NCI-H526 treated with DMSO at 0.1 percent for 48 hours (cell line): ENCODE results near the gene DKK3.
A peak's percentile ranks its signal among the peaks of the same experiment; 100 is the strongest.

Source experiments
- DNase-seq: peaks from one replicate; lab custom pipeline; 2025; lab: John Stamatoyannopoulos, UW

Gene DKK3

GRCh38 chr11:12029738-12030363, 21.4 kb upstream of the DKK3 start:
- DNase-seq = no peak

GRCh38 chr11:12029119-12029518, 20.7 kb upstream of the DKK3 start:
- DNase-seq = no peak

GRCh38 chr11:12028303-12028702, 19.9 kb upstream of the DKK3 start:
- DNase-seq = no peak

- no peak for DNase-seq
These were observed 18.1 kb upstream of the DKK3 start for GRCh38 chr11:12026331-12027211.

- DNase-seq = no peak
These were observed 16.0 kb upstream of the DKK3 start for GRCh38 chr11:12024254-12024926.

- DNase-seq = no peak
These were observed 14.6 kb upstream of the DKK3 start for GRCh38 chr11:12023015-12023414.

- DNase-seq = no peak
These were observed 12.1 kb upstream of the DKK3 start for GRCh38 chr11:12020546-12020945.

GRCh38 chr11:12019866-12020416, 11.5 kb upstream of the DKK3 start:
- DNase-seq = no peak

- DNase-seq = peak; percentile 65
These were observed 10.9 kb upstream of the DKK3 start for GRCh38 chr11:12019337-12019736.

GRCh38 chr11:12017865-12018453, 9.5 kb upstream of the DKK3 start:
- DNase-seq = no peak

GRCh38 chr11:12017243-12017678, 8.8 kb upstream of the DKK3 start:
- no peak for DNase-seq

- DNase-seq = no peak
These were observed 7.8 kb upstream of the DKK3 start for GRCh38 chr11:12016246-12016645.

GRCh38 chr11:12015486-12015885, 7.1 kb upstream of the DKK3 start:
- DNase-seq = no peak

- DNase-seq = peak; percentile 86
These were observed 5.4 kb upstream of the DKK3 start for GRCh38 chr11:12013781-12014180.

- no peak for DNase-seq
These were observed 1.3 kb upstream of the DKK3 start for GRCh38 chr11:12009617-12010321.

GRCh38 chr11:12008790-12009616, 577 bp upstream of the DKK3 start:
- peak; percentile 12 for DNase-seq

- DNase-seq = no peak
These were observed 1.2 kb downstream of the DKK3 start for GRCh38 chr11:12007230-12007593.

- no peak for DNase-seq
These were observed 1.7 kb downstream of the DKK3 start for GRCh38 chr11:12006552-12007229.

- no peak for DNase-seq
These were observed 3.0 kb downstream of the DKK3 start for GRCh38 chr11:12005476-12005875.

- DNase-seq = no peak
These were observed 3.4 kb downstream of the DKK3 start for GRCh38 chr11:12005061-12005460.
